Hematopoietic multipotent progenitor cell treated with erythropoietin and hydrocortisone succinate and interleukin-3 and kit ligand, for 4 days (in vitro differentiated cells): Measurements from ENCODE around the gene KRTAP4-16.
"Not testable (repeated sequence)": the region's sequence is repeated elsewhere in the genome, so short reads cannot be mapped to it uniquely, and the experiment has no call there.

Source experiments
- DNase-seq: peaks from one replicate; pipeline ENCODE4 v3.0.0-alpha.2; 2015

The KRTAP4-16 gene

DNA sequence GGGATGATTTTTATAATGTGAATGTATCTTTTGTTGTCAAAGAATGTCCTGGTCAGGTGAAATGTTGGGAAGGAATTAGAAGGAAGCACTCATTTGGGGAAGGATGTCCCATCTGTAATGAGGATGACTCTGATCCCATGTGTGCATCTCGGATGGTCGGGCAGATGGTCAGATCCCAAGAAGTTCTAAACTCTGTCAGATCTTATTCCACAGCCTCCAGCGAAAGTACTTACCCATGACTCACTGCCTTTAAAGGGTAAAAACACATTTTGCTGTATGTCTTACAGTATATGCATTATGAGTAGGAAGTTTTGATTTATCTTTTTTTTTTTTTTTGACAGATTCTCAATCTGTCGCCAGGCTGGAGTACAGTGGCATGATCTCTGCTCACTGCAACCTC lies 16.7 kb upstream of the KRTAP4-16 start:
- DNase-seq: no peak

DNA sequence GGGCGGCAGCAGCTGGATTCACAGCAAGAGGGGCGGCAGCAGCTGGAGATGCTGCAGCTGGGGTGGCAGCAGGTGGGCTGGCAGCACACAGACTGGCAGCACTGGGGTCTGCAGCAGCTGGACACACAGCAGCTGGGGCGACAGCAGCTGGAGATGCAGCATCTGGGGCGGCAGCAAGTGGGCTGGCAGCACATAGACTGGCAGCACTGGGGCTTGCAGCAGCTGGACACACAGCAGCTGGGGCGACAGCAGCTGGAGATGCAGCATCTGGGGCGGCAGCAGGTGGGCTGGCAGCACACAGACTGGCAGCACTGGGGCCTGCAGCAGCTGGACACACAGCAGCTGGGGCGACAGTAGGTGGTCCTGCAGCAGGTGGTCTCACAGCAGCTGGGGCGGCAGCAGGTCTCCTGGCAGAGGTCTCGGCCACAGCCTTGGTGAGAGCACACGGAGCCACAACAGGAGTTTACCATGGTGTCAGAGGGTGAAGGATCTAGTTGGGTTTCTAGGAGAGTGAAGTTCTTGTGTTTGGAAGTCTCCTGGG lies 15.9 kb upstream of the KRTAP4-16 start, which contains the start of gene KRTAP4-11:
Gene KRTAP4-11, minus strand, starts transcription at position 528 of the 541 bp plus-strand sequence. Its CDS starts 58 bp downstream, at position 470.
- not testable (repeated sequence) for DNase-seq

DNA sequence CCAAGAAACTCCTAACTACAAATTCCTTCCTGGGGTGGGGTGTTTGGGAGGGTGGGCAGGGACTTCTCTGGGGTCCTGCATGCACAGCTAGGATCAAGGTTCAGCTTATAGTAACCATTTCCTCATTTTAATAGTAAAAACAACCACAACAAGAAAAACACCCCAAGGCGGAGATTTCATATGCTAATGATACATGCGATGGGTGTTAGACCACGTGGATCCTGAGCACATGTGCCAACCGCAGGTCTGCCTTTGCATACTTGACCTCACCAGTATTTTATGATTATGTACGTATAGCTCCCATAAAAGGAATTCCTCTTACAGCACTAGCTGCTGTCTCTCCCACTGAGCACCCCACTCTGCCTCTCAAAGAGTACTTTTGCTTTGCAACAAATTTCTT lies 14.3 kb upstream of the KRTAP4-16 start:
- DNase-seq: peak; percentile 18

DNA sequence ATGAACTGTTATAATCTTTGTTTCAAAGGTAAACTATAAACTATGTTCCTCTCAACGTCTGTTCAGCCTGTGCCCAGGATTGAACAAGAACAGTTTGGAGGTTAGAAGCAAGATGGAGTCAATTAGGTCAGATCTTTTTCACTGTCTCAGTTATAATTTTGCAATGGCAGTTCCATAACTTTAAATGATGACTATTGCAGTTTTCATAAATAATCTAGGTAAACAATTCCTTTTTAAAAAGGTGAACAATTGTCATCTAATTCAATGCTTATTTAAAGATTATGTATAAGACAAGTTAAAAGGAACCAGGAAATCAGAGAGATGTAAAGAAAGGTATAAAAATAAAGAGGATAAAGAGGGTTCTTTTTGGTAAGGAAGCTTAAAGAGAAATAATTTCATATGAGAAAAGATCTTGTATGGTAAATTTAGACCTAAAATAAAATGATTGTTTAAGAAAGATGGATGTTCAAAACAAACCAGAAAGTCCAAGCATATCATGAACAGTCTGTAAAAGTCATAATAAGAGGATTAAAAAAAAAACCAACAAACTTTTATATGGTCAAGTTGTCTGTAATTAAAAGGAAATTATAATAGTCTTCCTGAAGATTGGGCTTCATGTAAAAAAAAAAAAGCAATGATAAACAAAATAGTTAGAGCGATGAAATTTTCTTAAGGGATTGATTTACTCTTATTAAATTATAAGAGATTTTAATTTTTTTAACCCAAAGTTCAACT lies 9.3 kb upstream of the KRTAP4-16 start:
- no peak for DNase-seq

DNA sequence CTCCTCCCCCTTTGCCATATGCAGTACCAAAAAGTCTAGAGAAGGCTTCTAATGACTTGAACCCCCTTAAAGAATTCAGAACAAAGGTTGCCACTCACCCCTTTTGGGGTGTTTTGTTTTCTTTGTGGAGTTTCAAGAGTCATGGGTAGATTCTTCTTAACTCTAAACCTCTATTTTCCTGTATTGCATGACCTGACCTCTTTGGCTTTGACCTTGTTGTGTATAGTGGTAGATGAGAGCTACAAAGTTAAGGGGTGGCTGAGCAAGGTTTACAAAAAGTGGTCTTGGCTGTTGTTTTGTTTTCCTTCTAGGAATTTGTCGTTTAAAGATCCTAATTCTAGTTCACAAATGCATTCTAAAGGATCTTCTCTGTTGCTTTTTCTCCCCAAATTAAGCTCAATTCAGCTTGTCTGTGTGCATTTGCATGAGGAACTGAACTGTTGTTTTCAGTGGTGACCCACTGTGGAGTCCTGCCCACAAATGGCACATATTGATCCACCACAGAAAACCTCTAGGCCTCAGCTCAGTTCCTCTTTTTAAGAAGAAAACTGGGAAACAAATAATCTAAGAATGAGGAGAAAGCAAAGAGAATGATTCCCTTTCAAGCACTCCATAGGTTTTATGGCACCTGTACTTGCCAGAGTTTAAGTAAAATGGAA lies 6.8 kb upstream of the KRTAP4-16 start:
- not testable (repeated sequence) for DNase-seq

DNA sequence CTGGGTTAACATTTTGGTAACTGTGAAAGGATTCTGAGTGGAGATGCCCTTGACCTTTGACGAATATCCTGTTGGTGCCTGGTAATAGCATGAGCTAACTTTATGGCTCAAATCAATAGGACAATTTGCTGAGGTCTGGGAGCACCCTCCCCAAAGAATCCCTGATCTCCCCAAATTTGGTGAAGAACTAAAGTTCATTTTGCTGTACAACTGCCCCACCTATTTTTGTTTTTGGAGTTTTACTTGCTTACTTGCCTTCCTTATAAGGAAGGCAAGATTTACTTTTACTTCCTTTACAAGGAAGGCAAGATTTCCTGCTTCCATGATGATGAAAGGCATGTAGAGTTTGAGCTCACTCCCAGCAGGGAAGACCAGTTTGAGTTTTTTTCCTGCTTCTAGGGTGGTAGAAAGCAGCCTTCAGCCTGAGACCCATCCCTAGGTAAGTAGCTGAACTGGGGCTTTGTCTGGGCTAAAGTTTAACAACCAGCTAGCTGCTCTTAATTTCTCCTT lies 6.0 kb upstream of the KRTAP4-16 start:
- no peak for DNase-seq

DNA sequence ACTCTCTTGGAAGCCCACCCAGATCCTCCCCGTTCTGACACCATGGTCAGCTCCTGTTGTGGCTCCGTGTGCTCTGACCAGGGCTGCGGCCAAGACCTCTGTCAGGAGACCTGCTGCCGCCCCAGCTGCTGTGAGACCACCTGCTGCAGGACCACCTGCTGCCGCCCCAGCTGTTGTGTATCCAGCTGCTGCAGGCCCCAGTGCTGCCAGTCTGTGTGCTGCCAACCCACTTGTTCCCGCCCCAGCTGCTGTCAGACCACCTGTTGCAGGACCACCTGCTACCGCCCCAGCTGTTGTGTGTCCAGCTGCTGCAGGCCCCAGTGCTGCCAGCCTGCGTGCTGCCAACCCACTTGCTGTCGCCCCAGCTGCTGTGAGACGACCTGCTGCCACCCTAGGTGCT lies 3.3 kb upstream of the KRTAP4-16 start, which contains the start of gene KRTAP4-9:
Gene KRTAP4-9, plus strand, starts transcription at position 43 of the 400 bp plus-strand sequence. Its CDS starts 0 bp downstream, at position 43.
- not testable (repeated sequence) for DNase-seq

DNA sequence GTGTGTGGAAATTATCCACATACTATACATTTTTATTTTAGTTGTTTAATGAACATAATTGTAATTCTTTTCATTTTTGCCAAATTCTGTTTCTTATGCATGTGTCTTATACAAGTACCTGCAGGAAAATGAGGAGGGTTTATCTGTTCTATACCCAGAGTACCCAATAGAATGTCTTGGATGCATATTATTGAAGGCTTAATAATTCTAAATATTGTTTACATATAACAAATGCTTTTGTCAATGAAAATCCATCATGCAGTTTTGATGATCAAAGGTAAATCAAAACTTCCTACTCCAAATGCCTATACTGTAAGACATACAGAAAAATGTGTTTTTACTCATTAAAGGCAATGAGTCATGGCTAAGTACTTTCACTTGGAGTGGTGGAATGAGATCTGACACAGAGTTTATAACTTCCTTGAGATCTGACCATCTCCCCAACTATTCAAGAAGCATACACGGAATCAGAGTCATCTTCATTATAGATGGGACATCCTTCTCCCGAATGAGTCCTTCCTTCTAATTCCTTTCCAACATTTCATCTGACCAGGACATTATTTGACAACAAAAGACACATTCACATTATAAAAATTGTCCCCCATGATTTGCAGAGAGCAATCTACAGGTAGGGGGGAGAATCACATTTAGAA lies 2.5 kb upstream of the KRTAP4-16 start:
- DNase-seq: not testable (repeated sequence)

DNA sequence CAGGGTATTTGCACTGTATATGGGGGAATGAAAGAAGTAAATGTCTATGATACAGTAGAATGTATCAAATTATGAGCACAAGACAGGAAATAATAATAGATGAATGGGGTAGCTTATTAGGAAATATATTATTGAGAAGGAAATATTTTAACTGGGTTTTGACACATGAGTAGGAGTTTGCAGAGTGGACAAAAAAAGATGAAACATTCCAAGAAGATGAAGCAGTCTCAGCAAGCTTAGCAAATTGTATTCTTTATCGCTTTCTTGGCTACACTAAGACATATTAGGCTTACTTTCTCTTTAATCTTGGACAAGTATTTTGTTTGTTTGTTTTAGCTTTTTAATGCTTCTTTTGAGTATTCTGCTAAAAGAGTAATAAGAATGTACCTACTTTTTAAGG lies 1.9 kb upstream of the KRTAP4-16 start:
- DNase-seq: no peak

DNA sequence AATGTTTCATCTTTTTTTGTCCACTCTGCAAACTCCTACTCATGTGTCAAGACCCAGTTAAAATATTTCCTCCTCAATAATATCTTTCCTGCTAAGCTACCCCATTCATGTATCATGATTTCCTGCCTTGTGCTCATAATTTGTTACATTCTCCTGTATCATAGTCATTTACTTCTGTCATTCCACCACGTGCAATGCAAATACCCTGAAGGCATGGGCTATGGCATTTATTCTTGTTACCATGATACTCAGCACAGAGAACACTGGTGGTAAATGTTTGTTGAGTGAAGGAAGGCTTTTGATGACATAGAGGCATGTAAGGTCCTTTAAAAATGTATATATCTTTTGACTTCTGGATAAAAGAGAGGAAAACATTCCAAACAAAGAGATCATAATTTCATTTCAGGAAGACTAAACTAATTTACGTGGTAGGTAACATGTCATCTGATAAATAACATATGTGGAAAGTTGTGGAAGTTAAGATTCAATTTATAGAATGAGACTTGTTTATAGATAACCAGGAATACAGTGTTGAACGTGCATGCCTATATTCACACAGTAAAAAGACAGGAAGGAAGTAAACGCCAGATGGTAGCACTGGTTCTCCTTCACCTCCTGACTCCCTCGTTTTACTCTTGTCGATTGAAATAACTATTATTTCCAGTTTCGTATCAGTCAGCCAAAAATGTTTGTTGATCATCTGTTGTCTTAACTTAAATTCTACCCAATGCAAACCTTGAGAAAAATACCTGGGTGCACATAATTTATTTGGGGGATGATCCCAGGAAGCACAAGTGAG lies 2.1 kb downstream of the KRTAP4-16 start:
- peak; percentile 10 for DNase-seq

DNA sequence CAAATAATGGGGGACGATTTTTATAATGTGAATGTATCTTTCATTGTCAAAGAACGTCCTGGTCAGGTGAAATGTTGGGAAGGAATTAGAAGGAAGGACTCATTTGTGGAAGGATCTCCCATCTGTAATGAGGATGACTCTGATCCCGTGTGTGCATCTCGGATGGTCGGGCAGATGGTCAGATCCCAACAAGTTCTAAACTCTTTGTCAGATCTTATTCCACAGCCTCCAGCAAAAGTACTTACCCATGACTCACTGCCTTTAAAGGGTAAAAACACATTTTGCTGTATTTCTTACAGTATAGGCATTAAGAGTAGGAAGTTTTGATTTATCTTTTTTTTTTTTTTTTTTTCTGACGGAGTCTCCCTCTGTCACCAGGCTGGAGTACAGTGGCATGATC lies 3.5 kb downstream of the KRTAP4-16 start:
- no peak for DNase-seq

DNA sequence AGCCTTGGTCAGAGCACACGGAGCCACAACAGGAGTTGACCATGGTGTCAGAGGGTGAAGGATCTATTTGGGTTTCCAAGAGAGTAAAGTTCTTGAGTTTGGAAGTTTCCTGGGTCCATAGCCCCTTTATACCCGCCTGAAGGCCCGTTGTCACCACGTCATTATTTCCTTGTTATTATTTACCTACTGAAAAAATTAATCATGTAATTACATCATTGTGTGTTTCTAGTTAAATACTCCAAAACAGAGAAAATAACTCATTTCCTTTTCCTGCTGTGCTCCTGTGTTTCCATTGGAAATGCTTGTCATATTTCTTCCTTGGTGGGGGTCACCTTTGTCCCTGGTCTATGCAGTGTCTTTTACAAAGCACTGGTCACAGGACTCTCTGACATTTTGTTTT lies 4.0 kb downstream of the KRTAP4-16 start, which contains the start of gene KRTAP4-8:
Gene KRTAP4-8, minus strand, starts transcription at position 101 of the 400 bp plus-strand sequence. Its CDS starts 58 bp downstream, at position 43.
- no peak for DNase-seq

DNA sequence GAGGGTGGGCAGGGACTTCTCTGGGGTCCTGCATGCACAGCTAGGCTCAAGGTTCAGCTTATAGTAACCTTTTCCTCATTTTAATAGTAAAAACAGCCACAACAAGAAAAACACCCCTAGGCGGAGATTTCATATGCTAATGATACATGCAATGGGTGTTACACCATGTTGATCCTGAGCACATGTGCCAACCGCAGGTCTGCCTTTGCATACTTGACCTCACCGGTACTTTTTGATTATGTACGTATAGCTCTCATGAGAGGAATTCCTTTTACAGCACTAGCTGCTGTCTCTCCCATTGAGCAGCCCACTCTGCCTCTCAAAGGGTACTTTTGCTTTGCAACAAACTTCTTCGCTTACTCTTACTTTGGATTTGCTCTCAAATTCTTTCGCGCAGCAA lies 6.0 kb downstream of the KRTAP4-16 start:
- DNase-seq: no peak

DNA sequence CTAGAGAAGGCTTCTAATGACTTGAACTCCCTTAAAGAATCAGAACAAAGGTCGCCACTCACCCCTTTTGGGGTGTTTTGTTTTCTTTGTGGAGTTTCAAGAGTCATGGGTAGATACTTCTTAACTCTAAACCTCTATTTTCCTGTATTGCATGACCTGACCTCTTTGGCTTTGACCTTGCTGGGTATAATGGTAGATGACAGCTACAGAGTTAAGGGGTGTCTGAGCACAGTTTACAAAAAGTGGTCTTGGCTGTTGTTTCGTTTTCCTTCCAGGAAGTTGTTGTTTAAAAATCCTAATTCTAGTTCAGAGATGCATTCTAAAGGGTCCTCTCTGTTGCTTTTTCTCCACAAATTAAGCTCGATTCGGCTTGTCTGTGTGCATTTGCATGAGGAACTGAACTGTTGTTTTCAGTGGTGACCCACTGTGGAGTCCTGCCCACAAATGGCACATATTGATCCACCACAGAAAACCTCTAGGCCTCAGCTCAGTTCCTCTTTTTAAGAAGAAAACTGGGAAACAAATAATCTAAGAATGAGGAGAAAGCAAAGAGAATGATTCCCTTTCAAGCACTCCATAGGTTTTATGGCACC lies 13.2 kb downstream of the KRTAP4-16 start:
- not testable (repeated sequence) for DNase-seq

DNA sequence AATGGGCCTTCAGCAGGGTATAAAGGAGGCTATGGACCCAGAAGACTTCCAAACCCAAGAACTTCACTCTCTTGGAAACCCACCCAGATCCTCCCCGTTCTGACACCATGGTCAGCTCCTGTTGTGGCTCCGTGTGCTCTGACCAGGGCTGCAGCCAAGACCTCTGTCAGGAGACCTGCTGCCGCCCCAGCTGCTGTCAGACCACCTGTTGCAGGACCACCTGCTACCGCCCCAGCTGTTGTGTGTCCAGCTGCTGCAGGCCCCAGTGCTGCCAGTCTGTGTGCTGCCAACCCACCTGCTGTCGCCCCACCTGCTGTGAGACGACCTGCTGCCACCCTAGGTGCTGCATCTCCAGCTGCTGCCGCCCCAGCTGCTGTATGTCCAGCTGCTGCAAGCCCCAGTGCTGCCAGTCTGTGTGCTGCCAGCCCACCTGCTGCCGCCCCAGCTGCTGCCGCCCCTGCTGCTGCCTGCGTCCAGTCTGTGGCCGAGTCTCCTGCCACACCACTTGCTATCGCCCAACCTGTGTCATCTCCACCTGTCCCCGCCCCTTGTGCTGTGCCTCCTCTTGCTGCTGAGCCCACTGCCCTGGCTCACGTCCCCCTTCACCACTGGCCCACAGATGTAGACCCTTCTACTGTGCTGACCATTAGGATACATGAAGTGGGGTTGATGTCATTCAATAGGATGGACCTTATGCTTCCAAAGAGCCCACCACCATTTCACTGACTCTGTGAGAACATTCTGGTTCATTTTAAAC lies 17.7 kb downstream of the KRTAP4-16 start, which contains the start of gene KRTAP4-7:
Gene KRTAP4-7, plus strand, starts transcription at position 51 of the 757 bp plus-strand sequence. Its CDS starts 57 bp downstream, at position 108.
- not testable (repeated sequence) for DNase-seq

DNA sequence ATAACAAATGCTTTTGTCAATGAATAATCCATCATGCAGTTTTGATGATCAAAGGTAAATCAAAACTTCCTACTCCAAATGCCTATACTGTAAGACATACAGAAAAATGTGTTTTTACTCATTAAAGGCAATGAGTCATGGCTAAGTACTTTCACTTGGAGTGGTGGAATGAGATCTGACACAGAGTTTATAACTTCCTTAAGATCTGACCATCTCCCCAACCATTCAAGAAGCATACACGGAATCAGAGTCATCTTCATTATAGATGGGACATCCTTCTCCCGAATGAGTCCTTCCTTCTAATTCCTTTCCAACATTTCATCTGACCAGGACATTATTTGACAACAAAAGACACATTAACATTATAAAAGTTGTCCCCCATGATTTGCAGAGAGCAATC lies 18.6 kb downstream of the KRTAP4-16 start:
- DNase-seq: not testable (repeated sequence)

DNA sequence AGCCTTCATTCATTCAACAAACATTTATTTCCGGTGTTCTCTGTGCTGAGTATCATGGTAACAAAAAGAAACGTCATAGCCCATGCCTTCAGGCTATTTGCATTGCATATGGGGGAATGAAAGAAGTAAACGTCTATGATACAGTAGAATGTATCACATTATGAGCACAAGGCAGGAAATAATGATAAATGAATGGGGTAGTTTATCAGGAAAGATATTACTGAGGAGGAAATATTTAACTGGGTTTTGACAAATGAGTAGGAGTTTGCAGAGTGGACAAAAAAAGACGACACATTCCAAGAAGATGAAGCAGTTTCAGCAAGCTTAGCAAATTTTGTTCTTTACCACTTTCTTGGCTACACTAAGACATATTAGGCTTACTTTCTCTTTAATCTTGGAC lies 19.4 kb downstream of the KRTAP4-16 start:
- no peak for DNase-seq

DNA sequence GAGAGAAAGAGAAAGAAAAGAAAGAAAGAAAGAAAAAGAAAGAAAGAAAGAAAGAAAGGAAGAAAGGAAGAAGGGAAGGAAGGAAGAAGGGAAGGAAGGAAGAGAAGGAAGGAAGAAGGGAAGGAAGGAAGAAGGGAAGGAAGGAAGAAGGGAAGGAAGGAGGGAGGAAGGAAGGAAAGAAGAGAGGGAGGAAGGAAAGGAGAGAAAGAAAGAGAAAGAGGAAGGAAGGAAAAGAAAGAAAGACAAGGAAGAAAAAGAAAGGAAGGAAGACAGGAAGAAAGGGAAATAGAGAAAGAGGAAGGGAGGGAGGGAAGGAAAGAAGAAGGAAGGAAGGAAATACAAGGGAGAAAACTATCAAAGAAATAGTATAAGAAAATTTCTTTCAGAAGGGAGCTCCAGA lies 25.2 kb downstream of the KRTAP4-16 start:
- no peak for DNase-seq

DNA sequence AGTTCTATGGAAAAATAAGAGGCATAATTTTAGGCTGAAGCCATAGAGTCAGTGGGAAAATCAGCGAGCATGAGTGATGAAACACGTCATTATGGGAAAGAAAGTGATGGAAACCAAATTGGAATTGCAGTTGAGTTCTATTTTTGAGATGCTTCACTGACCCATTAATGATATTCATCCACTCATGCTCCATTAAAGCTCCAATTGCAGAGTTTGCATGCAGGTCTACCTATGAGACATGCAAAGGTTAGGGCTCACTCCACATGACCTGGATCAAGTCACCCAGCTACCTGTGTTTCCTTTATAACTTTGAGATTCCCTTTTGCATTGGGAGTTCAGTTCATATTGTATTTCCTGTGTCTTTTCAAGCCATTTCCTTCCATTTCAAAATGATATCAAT lies 28.3 kb downstream of the KRTAP4-16 start:
- no peak for DNase-seq

DNA sequence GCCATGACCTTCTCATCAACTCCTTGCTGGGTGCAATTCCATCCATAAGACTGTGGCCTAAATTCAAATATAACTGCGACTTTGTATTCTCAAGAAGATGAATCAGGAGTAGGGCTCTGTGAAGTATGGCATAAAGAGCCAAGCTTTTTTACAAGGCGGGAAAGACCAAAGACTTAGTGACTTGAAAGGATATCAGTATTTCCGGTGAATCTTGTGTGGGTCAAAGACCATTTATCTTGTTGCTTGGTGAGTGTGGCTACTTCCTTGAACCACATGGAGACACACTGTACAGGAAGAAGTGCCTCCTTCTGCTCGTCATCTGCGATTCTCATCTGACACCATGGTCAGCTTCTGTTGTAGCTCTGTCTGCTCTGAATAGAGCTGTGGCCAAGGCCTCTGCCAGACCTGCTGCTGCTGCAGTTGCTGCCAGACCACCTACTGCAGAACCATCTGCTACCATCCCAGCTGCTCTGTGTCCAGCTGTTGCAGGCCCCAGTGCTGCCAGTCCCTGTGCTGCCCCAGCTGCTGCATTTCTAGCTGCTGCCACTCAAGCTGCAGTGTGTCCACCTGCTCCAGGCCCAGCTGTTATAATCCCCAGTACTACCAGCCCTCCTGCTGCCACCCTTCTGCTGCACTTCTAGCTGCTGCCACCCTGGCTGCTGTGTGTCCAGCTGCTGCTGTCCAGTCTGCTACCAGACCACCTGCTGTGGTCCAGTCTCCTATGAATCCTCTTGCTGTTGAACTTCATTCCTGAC lies 30.2 kb downstream of the KRTAP4-16 start:
- DNase-seq: no peak
